OCI-LY1 (cell line): Measurements from ENCODE around the gene IL15RA.

Experiments used
- EZH2 ChIP-seq: fragments of 200-600 bp; sonication (generic), shearing (Covaris generic); IDR thresholded peaks from 2 replicates; pipeline ENCODE4 v1.8.0; 2017; ENCODE audit warnings: borderline replicate concordance, mixed run types, mild to moderate bottlenecking, antibody characterized with exemption, low read length, moderate library complexity, mixed read lengths
- TF ChIP-seq, protein P1 (sequence below): fragments of 200-600 bp; sonication (generic), shearing (Covaris generic); IDR thresholded peaks from 2 replicates; pipeline ENCODE4 v1.5.1; 2017; ENCODE audit warnings: mild to moderate bottlenecking, antibody characterized with exemption, low read length, moderate library complexity, mixed read lengths

GRCh38 chr10:6009961-6010360, 32.6 kb upstream of the IL15RA start:
- TF ChIP-seq, protein P1, sequence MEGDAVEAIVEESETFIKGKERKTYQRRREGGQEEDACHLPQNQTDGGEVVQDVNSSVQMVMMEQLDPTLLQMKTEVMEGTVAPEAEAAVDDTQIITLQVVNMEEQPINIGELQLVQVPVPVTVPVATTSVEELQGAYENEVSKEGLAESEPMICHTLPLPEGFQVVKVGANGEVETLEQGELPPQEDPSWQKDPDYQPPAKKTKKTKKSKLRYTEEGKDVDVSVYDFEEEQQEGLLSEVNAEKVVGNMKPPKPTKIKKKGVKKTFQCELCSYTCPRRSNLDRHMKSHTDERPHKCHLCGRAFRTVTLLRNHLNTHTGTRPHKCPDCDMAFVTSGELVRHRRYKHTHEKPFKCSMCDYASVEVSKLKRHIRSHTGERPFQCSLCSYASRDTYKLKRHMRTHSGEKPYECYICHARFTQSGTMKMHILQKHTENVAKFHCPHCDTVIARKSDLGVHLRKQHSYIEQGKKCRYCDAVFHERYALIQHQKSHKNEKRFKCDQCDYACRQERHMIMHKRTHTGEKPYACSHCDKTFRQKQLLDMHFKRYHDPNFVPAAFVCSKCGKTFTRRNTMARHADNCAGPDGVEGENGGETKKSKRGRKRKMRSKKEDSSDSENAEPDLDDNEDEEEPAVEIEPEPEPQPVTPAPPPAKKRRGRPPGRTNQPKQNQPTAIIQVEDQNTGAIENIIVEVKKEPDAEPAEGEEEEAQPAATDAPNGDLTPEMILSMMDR, result no peak
- TF ChIP-seq EZH2, result no peak
